ENCODE results near the gene TUBAL3. TPM values are rescaled to one million over a fixed set of nuclear protein-coding genes. Genes with fewer than 3 reads are reported as not detected.

TUBAL3 gene
- total RNA-seq, 2 experiments from 2014 or later: not detected

- ATAC-seq (no peak), DNase-seq (no peak)
- Mint-ChIP-seq H3K27ac (no peak overlapping the region), H3K9me3 (ENCODE audit: low read depth) (no peaks in the 10 kb centered on the region), H3K4me1 (no peaks in the 10 kb centered on the region), H3K4me3 (no peak overlapping the region), H3K27me3 (peaks cover 27% of the 10 kb centered on the region), H3K36me3 (no peaks in the 10 kb centered on the region)
- CTCF ChIA-PET: no interaction called here
Measured at GRCh38 chr10:5364374-5364773, 40.3 kb downstream of the TUBAL3 start.

- peaks cover 31% of the 10 kb centered on the region for H3K27me3 Mint-ChIP-seq
- CTCF ChIA-PET: no interaction called here
- H3K9me3 Mint-ChIP-seq (ENCODE audit: low read depth): no peaks in the 10 kb centered on the region
- no peak overlapping the region for H3K4me3 Mint-ChIP-seq
- DNase-seq: no peak
- ATAC-seq: no peak
- no peaks in the 10 kb centered on the region for H3K4me1 Mint-ChIP-seq
- H3K36me3 Mint-ChIP-seq: no peaks in the 10 kb centered on the region
- no peak overlapping the region for H3K27ac Mint-ChIP-seq
Measured at GRCh38 chr10:5362873-5363272, 41.8 kb downstream of the TUBAL3 start.

- Mint-ChIP-seq H3K36me3 (no peaks in the 10 kb centered on the region), H3K4me3 (no peak overlapping the region), H3K9me3 (ENCODE audit: low read depth) (no peaks in the 10 kb centered on the region), H3K27me3 (peaks cover 35% of the 10 kb centered on the region), H3K27ac (no peak overlapping the region), H3K4me1 (no peaks in the 10 kb centered on the region)
- ATAC-seq: no peak
- CTCF ChIA-PET: no interaction called here
- no peak for DNase-seq
Measured at GRCh38 chr10:5361966-5362365, 42.7 kb downstream of the TUBAL3 start.

GRCh38 chr10:5360318-5360915 lies 44.2 kb downstream of the TUBAL3 start:
- peaks cover 32% of the 10 kb centered on the region for H3K27me3 Mint-ChIP-seq
- CTCF ChIA-PET: no interaction called here
- no peak for ATAC-seq

GRCh38 chr10:5356302-5356763 lies 48.3 kb downstream of the TUBAL3 start:
- Mint-ChIP-seq H3K27me3 (peaks cover 34% of the 10 kb centered on the region), H3K4me1 (peaks cover 4% of the 10 kb centered on the region), H3K4me3 (no peak overlapping the region), H3K27ac (no peak overlapping the region), H3K36me3 (no peaks in the 10 kb centered on the region), H3K9me3 (ENCODE audit: low read depth) (no peaks in the 10 kb centered on the region)
- CTCF ChIA-PET: no interaction called here
- DNase-seq (no peak), ATAC-seq (no peak)

More at GRCh38 chr10:5360318-5360915, 44.2 kb downstream of the TUBAL3 start:
- H3K27ac Mint-ChIP-seq: no peak overlapping the region
- peaks cover 4% of the 10 kb centered on the region for H3K4me1 Mint-ChIP-seq
- no peaks in the 10 kb centered on the region for H3K9me3 Mint-ChIP-seq (ENCODE audit: low read depth)
- H3K4me3 Mint-ChIP-seq: no peak overlapping the region
- DNase-seq: no peak
- H3K36me3 Mint-ChIP-seq: no peaks in the 10 kb centered on the region

- Mint-ChIP-seq H3K4me1 (peaks cover 4% of the 10 kb centered on the region), H3K4me3 (no peak overlapping the region), H3K27ac (no peak overlapping the region), H3K36me3 (no peaks in the 10 kb centered on the region), H3K9me3 (ENCODE audit: low read depth) (no peaks in the 10 kb centered on the region), H3K27me3 (peaks cover 32% of the 10 kb centered on the region)
- no peak for DNase-seq
- no peak for ATAC-seq
- CTCF ChIA-PET: no interaction called here
Measured at GRCh38 chr10:5355594-5356301, 48.9 kb downstream of the TUBAL3 start.

GRCh38 chr10:5354068-5354467 lies 50.6 kb downstream of the TUBAL3 start:
- DNase-seq (no peak), ATAC-seq (no peak)
- Mint-ChIP-seq H3K4me1 (peaks cover 4% of the 10 kb centered on the region), H3K27me3 (peaks cover 24% of the 10 kb centered on the region), H3K4me3 (no peak overlapping the region), H3K36me3 (no peaks in the 10 kb centered on the region), H3K9me3 (ENCODE audit: low read depth) (no peaks in the 10 kb centered on the region), H3K27ac (no peak overlapping the region)
- CTCF ChIA-PET: no interaction called here

GRCh38 chr10:5349362-5349761 lies 55.3 kb downstream of the TUBAL3 start:
- DNase-seq (no peak), ATAC-seq (no peak)
- H3K9me3 Mint-ChIP-seq (ENCODE audit: low read depth): no peaks in the 10 kb centered on the region
- CTCF ChIA-PET: no interaction called here
- no peak overlapping the region for H3K4me3 Mint-ChIP-seq
- no peaks in the 10 kb centered on the region for H3K4me1 Mint-ChIP-seq
- peaks cover 11% of the 10 kb centered on the region for H3K27me3 Mint-ChIP-seq
- H3K36me3 Mint-ChIP-seq: no peaks in the 10 kb centered on the region
- no peak overlapping the region for H3K27ac Mint-ChIP-seq

GRCh38 chr10:5346881-5347280 lies 57.7 kb downstream of the TUBAL3 start:
- DNase-seq (no peak), ATAC-seq (no peak)
- Mint-ChIP-seq H3K36me3 (no peaks in the 10 kb centered on the region), H3K27me3 (peaks cover 4% of the 10 kb centered on the region), H3K9me3 (ENCODE audit: low read depth) (no peaks in the 10 kb centered on the region), H3K27ac (no peak overlapping the region), H3K4me1 (no peaks in the 10 kb centered on the region), H3K4me3 (no peak overlapping the region)
- CTCF ChIA-PET: no interaction called here

- DNase-seq (no peak), ATAC-seq (no peak)
- no peak overlapping the region for H3K4me3 Mint-ChIP-seq
- no peaks in the 10 kb centered on the region for H3K9me3 Mint-ChIP-seq (ENCODE audit: low read depth)
- H3K4me1 Mint-ChIP-seq: no peaks in the 10 kb centered on the region
- H3K36me3 Mint-ChIP-seq: no peaks in the 10 kb centered on the region
- peaks cover 3% of the 10 kb centered on the region for H3K27me3 Mint-ChIP-seq
- CTCF ChIA-PET: no interaction called here
- H3K27ac Mint-ChIP-seq: no peak overlapping the region
Measured at GRCh38 chr10:5344746-5345145, 59.9 kb downstream of the TUBAL3 start.

GRCh38 chr10:5343979-5344378 lies 60.6 kb downstream of the TUBAL3 start:
- Mint-ChIP-seq H3K36me3 (no peaks in the 10 kb centered on the region), H3K9me3 (ENCODE audit: low read depth) (no peaks in the 10 kb centered on the region), H3K4me1 (no peaks in the 10 kb centered on the region), H3K27me3 (no peaks in the 10 kb centered on the region), H3K4me3 (no peak overlapping the region), H3K27ac (no peak overlapping the region)
- ATAC-seq: no peak
- DNase-seq: no peak
- CTCF ChIA-PET: interaction anchor here (1.2 to 1.6 kb wide), 2 partner anchors 61 to 494 kb away, joined by 3 to 5 read pairs; no protein-coding TSS in a partner anchor

- Mint-ChIP-seq H3K27me3 (no peaks in the 10 kb centered on the region), H3K27ac (no peak overlapping the region), H3K4me1 (no peaks in the 10 kb centered on the region), H3K36me3 (no peaks in the 10 kb centered on the region), H3K4me3 (no peak overlapping the region), H3K9me3 (ENCODE audit: low read depth) (no peaks in the 10 kb centered on the region)
- ATAC-seq (no peak), DNase-seq (no peak)
- CTCF ChIA-PET: interaction anchor here (1.2 to 1.6 kb wide), 2 partner anchors 61 to 494 kb away, joined by 3 to 5 read pairs; no protein-coding TSS in a partner anchor
Measured at GRCh38 chr10:5343561-5343960, 61.1 kb downstream of the TUBAL3 start.
